Measurements from ENCODE around the gene GLRX5. TPM values are rescaled to one million over a fixed set of nuclear protein-coding genes. Genes with fewer than 3 reads are reported as not detected.

GLRX5 gene
- total and polyA plus RNA-seq, 7 donors = 30.5 to 97.1 (median 55.1) TPM

DNA sequence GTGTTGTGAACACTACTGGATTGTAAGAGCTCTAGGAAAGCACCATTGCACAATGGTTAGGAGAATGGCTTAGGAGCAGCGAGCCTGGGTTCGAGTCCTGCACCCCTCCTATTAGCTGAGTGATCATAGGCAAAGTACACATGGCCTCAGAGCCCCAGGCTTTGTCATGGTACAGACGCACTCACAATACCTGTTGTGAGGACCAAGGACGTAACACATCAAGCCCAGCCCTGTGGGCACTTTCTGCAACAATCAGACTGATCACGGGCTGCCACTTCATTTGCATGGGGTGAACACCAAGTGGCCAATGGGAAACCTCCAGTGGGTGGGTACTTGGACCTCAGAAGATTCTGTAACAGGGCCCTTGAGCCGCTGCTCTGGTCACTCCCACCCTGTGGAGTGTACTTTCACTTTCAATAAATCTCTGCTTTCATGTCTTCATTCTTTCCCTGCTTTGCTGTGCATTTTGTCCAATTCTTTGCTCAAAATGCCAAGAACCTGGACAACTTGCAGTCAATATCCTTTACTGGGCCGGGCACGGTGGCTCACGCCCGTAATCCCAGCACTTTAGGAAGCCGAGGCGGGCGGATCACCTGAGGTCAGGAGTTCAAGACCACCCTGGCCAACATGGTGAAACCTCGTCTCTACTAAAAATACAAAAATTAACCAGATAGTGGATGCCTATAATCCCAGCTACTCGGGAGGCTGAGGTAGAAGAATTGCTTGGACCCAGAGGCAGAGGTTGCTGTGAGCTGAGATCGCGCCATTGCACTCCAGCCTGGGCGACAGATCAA is 28.2 kb downstream of the GLRX5 start:
- Histone ChIP-seq H3K27ac (no peak overlapping the region), H3K36me3 (no peaks in the 10 kb centered on the region), H3K9me3 (peaks cover 0 to 1% (median 0%) of the 10 kb centered on the region in 4 donors), H3K27me3 (no peaks in the 10 kb centered on the region), H3K4me3 (no peak overlapping the region), H3K4me1 (no peaks in the 10 kb centered on the region)
- DNase-seq = no peak
- TF ChIP-seq EP300 (IDR thresholded peaks at IDR 0.05) (no peak), POLR2A (IDR thresholded peaks at IDR 0.05) (no peak), POLR2AphosphoS5 (IDR thresholded peaks at IDR 0.05) (no peak)
- TF ChIP-seq, protein P1, sequence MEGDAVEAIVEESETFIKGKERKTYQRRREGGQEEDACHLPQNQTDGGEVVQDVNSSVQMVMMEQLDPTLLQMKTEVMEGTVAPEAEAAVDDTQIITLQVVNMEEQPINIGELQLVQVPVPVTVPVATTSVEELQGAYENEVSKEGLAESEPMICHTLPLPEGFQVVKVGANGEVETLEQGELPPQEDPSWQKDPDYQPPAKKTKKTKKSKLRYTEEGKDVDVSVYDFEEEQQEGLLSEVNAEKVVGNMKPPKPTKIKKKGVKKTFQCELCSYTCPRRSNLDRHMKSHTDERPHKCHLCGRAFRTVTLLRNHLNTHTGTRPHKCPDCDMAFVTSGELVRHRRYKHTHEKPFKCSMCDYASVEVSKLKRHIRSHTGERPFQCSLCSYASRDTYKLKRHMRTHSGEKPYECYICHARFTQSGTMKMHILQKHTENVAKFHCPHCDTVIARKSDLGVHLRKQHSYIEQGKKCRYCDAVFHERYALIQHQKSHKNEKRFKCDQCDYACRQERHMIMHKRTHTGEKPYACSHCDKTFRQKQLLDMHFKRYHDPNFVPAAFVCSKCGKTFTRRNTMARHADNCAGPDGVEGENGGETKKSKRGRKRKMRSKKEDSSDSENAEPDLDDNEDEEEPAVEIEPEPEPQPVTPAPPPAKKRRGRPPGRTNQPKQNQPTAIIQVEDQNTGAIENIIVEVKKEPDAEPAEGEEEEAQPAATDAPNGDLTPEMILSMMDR (IDR thresholded peaks at IDR 0.05) = no peak
- WGBS, 2 donors = 66 to 77% methylated on average over 18 of the region's 18 CpGs
- intact Hi-C loops (cut with DNase I) = loop anchor here (5.0 kb wide), 1 partner anchor 209 kb away; no protein-coding TSS in a partner anchor

DNA sequence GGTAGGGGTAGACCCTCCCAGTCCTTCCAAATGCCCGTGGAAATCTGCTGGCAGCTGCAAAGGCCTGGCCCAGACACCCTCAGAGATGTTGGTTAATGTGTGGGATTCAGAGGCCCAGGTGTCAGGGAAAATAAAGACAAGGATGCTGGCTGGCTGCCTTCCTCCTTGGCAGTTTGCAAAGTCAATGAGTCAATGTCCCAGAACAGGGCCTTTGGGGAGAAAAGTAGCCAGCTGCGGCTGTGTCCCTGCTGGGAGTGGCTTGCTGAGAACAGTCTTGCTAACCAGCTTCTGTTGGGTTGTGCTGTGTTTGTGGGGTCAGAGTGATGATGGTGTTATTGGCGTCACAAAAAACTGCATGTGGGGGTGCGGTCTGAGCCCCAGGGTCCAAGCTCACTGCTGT is 29.2 kb downstream of the GLRX5 start:
- no peaks in the 10 kb centered on the region for H3K27me3 ChIP-seq
- intact Hi-C loops (cut with DNase I) = loop anchor here (5.0 kb wide), 1 partner anchor 208 kb away; no protein-coding TSS in a partner anchor
- WGBS, 2 donors = 66 to 84% methylated on average over 4 of the region's 4 CpGs
- H3K36me3 ChIP-seq = no peaks in the 10 kb centered on the region
- no peak for DNase-seq
- no peaks in the 10 kb centered on the region for H3K4me1 ChIP-seq
- no peak overlapping the region for H3K27ac ChIP-seq
- H3K4me3 ChIP-seq = no peak overlapping the region
- peaks cover 0 to 2% (median 0%) of the 10 kb centered on the region in 4 donors for H3K9me3 ChIP-seq
- TF ChIP-seq POLR2A (IDR thresholded peaks at IDR 0.05) = no peak
- TF ChIP-seq POLR2AphosphoS5 (IDR thresholded peaks at IDR 0.05) = no peak
- no peak for TF ChIP-seq EP300 (IDR thresholded peaks at IDR 0.05)
- TF ChIP-seq, protein P1 (IDR thresholded peaks at IDR 0.05) = no peak

DNA sequence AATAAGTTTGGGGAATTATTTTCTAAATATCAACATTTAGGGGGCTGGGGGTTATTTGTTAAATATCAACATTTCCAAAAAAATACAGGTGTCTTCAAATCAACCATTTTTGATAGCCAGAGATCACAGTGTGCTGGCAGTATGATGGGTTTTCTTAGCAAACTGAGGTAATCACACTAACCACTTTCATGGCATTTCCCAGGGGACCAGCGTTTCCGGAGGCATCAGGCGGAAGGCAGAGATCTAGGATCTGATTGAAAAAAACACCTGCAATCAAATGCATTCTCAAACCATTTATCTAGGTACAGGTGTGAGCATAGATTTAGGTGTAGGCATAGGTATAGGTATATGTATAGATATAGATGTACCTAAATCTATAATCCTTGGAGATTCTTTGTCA is 34.6 kb downstream of the GLRX5 start:
- Histone ChIP-seq H3K27me3 (no peaks in the 10 kb centered on the region), H3K4me3 (no peak overlapping the region), H3K4me1 (no peaks in the 10 kb centered on the region), H3K27ac (no peak overlapping the region), H3K9me3 (peaks cover 0 to 2% (median 0%) of the 10 kb centered on the region in 4 donors), H3K36me3 (no peaks in the 10 kb centered on the region)
- WGBS, 2 donors = 87 to 88% methylated on average over 3 of the region's 3 CpGs
- TF ChIP-seq EP300 (IDR thresholded peaks at IDR 0.05) (no peak), POLR2AphosphoS5 (IDR thresholded peaks at IDR 0.05) (no peak), POLR2A (IDR thresholded peaks at IDR 0.05) (no peak)
- TF ChIP-seq, protein P1 (IDR thresholded peaks at IDR 0.05) = no peak
- no peak for DNase-seq
- intact Hi-C loops (cut with DNase I) = no loop called here

DNA sequence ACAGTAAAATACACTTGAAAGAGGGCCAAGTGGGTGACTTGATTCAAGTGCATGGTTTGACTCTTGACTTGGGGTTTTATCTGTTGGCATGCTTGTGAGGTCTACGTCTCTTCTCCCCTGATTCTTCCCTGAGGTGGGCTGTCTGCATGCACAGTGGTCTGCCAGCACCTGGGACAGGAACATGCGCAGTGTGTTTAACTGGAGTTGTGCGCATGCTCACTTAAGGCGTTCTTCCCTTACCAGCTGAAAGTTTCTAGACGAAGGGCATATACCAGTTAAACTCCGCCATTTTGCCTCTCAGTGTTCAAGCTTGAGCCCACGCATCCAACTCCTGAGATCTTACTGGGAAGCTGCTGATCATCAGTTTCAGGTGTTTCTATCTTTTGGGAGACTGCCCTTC is 38.5 kb downstream of the GLRX5 start:
- TF ChIP-seq POLR2AphosphoS5 (IDR thresholded peaks at IDR 0.05) (no peak), POLR2A (IDR thresholded peaks at IDR 0.05) (no peak)
- H3K36me3 ChIP-seq = no peaks in the 10 kb centered on the region
- intact Hi-C loops (cut with DNase I) = no loop called here
- H3K27ac ChIP-seq = no peak overlapping the region
- H3K4me1 ChIP-seq = no peaks in the 10 kb centered on the region
- DNase-seq = no peak
- H3K9me3 ChIP-seq = no peaks in the 10 kb centered on the region
- H3K27me3 ChIP-seq = no peaks in the 10 kb centered on the region
- no peak overlapping the region for H3K4me3 ChIP-seq
- 96% methylated on average over 7 of the region's 7 CpGs for WGBS, 2 donors

DNA sequence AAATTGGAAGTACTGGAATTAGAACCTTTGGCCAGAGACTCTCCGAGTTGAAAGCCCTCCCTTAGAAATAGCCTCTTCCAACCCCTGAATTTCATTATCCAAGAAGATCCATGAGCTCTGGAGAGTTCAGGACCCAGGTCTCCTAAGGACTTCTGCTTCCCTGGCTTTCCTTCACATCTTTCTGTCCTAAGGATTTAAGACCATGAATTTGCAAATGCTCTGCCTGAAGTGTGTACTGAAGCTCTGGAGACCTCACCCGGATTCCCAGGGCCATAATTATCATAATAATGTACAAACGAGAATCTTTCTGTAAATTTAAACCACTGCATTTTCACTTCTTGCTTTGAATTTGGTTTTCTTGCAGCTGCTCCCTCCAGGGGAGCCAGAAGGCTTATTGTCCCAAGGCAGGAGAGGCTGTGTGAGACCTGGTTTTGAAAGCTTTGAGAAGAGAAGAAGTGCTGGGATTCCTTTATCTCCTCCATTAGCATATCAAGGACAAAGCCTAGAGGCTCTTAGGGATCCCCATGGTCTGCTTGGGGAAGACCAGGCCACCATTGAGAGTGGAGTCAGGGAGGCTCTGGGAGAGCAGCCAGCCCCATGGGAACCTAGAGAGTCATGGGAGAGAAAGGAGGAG is 41.1 kb downstream of the GLRX5 start:
- intact Hi-C loops (cut with DNase I) = no loop called here
- 50 to 51% methylated on average over 3 of the region's 3 CpGs for WGBS, 2 donors
- TF ChIP-seq EP300 (IDR thresholded peaks at IDR 0.05) = no peak
- no peak for TF ChIP-seq POLR2AphosphoS5 (IDR thresholded peaks at IDR 0.05)
- no peak for TF ChIP-seq POLR2A (IDR thresholded peaks at IDR 0.05)
- TF ChIP-seq, protein P1 (IDR thresholded peaks at IDR 0.05) = no peak
- Histone ChIP-seq H3K9me3 (no peaks in the 10 kb centered on the region), H3K27ac (no peak overlapping the region), H3K4me1 (no peaks in the 10 kb centered on the region), H3K4me3 (no peak overlapping the region), H3K36me3 (no peaks in the 10 kb centered on the region), H3K27me3 (no peaks in the 10 kb centered on the region)
- DNase-seq = no peak
